Liver (tissue), 9 donors: ENCODE data around the gene DDR2. TPM values are rescaled to one million over a fixed set of nuclear protein-coding genes. Genes with fewer than 3 reads are reported as not detected.
A peak's percentile ranks its signal among the peaks of the same experiment; 100 is the strongest.

ENCODE experiments used
- DNase-seq: peaks from one replicate; pipeline ENCODE4 v3.0.0-alpha.2; 2017; ENCODE audit warnings: low spot score
- H3K27ac ChIP-seq, 2 donors: one replicate each; pipeline ENCODE4 v1.7.0; 2013; ENCODE audit warnings: inconsistent platforms in 2 of 2, low read length in 2 of 2, control low read depth in 1 of 2, low read depth in 1 of 2, mild to moderate bottlenecking in 1 of 2
- H3K27me3 ChIP-seq, 4 donors: one replicate each; pipeline versions ENCODE4 v1.6.1 to v1.7.0; 2013; ENCODE audit warnings: low read length in 3 of 4, inconsistent platforms in 1 of 4, mild to moderate bottlenecking in 1 of 4, moderate library complexity in 1 of 4; ENCODE audit not compliant: control insufficient read depth in 4 of 4, insufficient read depth in 4 of 4
- H3K36me3 ChIP-seq, 4 donors: one replicate each; pipeline versions ENCODE4 v1.6.1 to v1.7.0; 2013; ENCODE audit warnings: low read length in 3 of 4, mild to moderate bottlenecking in 3 of 4, low read depth in 1 of 4, moderate library complexity in 1 of 4; ENCODE audit not compliant: control insufficient read depth in 4 of 4, insufficient read depth in 3 of 4
- H3K4me1 ChIP-seq, 4 donors: one replicate each; pipeline versions ENCODE4 v1.6.1 to v1.7.0; 2013; ENCODE audit warnings: low read length in 3 of 4, mild to moderate bottlenecking in 3 of 4, moderate library complexity in 1 of 4; ENCODE audit not compliant: control insufficient read depth in 4 of 4, insufficient read depth in 4 of 4
- H3K4me3 ChIP-seq, 3 donors: one replicate each; pipeline versions ENCODE4 v1.6.1 to v1.7.0; 2013; ENCODE audit warnings: low read length in 3 of 3, control low read depth in 1 of 3, low read depth in 1 of 3, mild to moderate bottlenecking in 1 of 3
- H3K9ac ChIP-seq, 2 donors: one replicate each; pipeline ENCODE4 v1.7.0; 2013; ENCODE audit warnings: low read length in 2 of 2, mild to moderate bottlenecking in 2 of 2, moderate library complexity in 2 of 2, control low read depth in 1 of 2, low read depth in 1 of 2
- H3K9me3 ChIP-seq, 4 donors: one replicate each; pipeline versions ENCODE4 v1.6.1 to v1.7.0; 2013; ENCODE audit warnings: low read length in 3 of 4; ENCODE audit not compliant: control insufficient read depth in 4 of 4
- EGR1 ChIP-seq, 2 donors: IDR thresholded peaks; 2 replicates each; pipeline ENCODE4 v1.6.1; 2016 to 2018; ENCODE audit warnings: antibody characterized with exemption in 2 of 2, low read depth in 2 of 2
- FOXA2 ChIP-seq: IDR thresholded peaks from 2 replicates; pipeline ENCODE4 v1.6.1; 2016; ENCODE audit warnings: antibody characterized with exemption
- GABPA ChIP-seq, 2 donors: IDR thresholded peaks in 1 of 2; conservative IDR thresholded peaks in 1 of 2; 2 replicates each; pipeline ENCODE4 v1.6.1; 2016; ENCODE audit warnings: antibody characterized with exemption in 2 of 2, mild to moderate bottlenecking in 1 of 2, moderate library complexity in 1 of 2
- HNF4A ChIP-seq, 2 donors: conservative IDR thresholded peaks; 2 replicates each; pipeline ENCODE4 v1.6.1; 2016; ENCODE audit warnings: antibody characterized with exemption in 2 of 2, mild to moderate bottlenecking in 2 of 2
- HNF4G ChIP-seq: IDR thresholded peaks from 2 replicates; pipeline ENCODE4 v1.6.1; 2016; ENCODE audit warnings: antibody characterized with exemption
- JUND ChIP-seq, 2 donors: IDR thresholded peaks; 2 replicates each; pipeline ENCODE4 v1.6.1; 2016; ENCODE audit warnings: antibody characterized with exemption in 2 of 2
- RAD21 ChIP-seq, 2 donors: IDR thresholded peaks; 2 replicates each; pipeline ENCODE4 v1.6.1; 2016; ENCODE audit warnings: antibody characterized with exemption in 2 of 2, mild to moderate bottlenecking in 2 of 2
- RXRA ChIP-seq, 2 donors: IDR thresholded peaks; 2 replicates each; pipeline ENCODE4 v1.6.1; 2017 to 2018; ENCODE audit warnings: antibody characterized with exemption in 2 of 2, mild to moderate bottlenecking in 1 of 2
- SP1 ChIP-seq: IDR thresholded peaks from 2 replicates; pipeline ENCODE4 v1.6.1; 2018; ENCODE audit warnings: antibody characterized with exemption, mild to moderate bottlenecking
- TAF1 ChIP-seq: conservative IDR thresholded peaks from 2 replicates; pipeline ENCODE4 v1.6.1; 2016; ENCODE audit warnings: antibody characterized with exemption, mild to moderate bottlenecking
- YY1 ChIP-seq: IDR thresholded peaks from 2 replicates; pipeline ENCODE4 v1.6.1; 2016; ENCODE audit warnings: antibody characterized with exemption, mild to moderate bottlenecking
- WGBS: extraction: QIAGEN DNeasy Blood & Tissue Kit; methylation state at CpG from one replicate; pipeline ENCODE4 v1.1.7; 2013; 5-methylcytosine and 5-hydroxymethylcytosine counted together
- polyA plus RNA-seq, 2 donors: library from polyadenylated mRNA; stranded (reverse) in 1 of 2; unstranded in 1 of 2; fragments of 200-250 nt in 1 of 2; fragments of >200 nt in 1 of 2; fragmentation: Nextera tagmentation in 1 of 2; extraction: Ambion mirVana in 1 of 2; gene quantifications; one replicate each; pipeline versions ENCODE4 v1.2.1 to v1.2.3, GENCODE V29; 2013 to 2015
- total RNA-seq, 2 donors: library from RNA; depleted of rRNA; stranded (reverse); fragments of >200 nt; gene quantifications; one replicate each; pipeline ENCODE4 v1.2.3, GENCODE V29; 2014
- TF ChIP-seq, protein P1 (sequence below): IDR thresholded peaks from 2 replicates; pipeline ENCODE4 v1.6.1; 2016; ENCODE audit warnings: antibody characterized with exemption
- TF ChIP-seq, protein P2 (sequence below): IDR thresholded peaks from 2 replicates; pipeline ENCODE4 v1.6.1; 2016; ENCODE audit warnings: antibody characterized with exemption
- TF ChIP-seq, protein P3 (sequence below): fragments of 150-350 bp; IDR thresholded peaks from 2 replicates; pipeline ENCODE4 v1.5.1; 2017; ENCODE audit warnings: improper control_type of control experiment, low read depth, low read length; ENCODE audit not compliant: missing input control
- TF ChIP-seq, protein P4 (sequence below): IDR thresholded peaks from 2 replicates; pipeline ENCODE4 v1.6.1; 2016; ENCODE audit warnings: antibody characterized with exemption
- donor health status: healthy.
- donor health status: healthy.
- donor health status: healthy.
- donor health status: healthy.
- donor health status: healthy.

The DDR2 gene
- total and polyA plus RNA-seq, 4 donors, result 1.2 to 6.4 (median 2.1) TPM

DNA sequence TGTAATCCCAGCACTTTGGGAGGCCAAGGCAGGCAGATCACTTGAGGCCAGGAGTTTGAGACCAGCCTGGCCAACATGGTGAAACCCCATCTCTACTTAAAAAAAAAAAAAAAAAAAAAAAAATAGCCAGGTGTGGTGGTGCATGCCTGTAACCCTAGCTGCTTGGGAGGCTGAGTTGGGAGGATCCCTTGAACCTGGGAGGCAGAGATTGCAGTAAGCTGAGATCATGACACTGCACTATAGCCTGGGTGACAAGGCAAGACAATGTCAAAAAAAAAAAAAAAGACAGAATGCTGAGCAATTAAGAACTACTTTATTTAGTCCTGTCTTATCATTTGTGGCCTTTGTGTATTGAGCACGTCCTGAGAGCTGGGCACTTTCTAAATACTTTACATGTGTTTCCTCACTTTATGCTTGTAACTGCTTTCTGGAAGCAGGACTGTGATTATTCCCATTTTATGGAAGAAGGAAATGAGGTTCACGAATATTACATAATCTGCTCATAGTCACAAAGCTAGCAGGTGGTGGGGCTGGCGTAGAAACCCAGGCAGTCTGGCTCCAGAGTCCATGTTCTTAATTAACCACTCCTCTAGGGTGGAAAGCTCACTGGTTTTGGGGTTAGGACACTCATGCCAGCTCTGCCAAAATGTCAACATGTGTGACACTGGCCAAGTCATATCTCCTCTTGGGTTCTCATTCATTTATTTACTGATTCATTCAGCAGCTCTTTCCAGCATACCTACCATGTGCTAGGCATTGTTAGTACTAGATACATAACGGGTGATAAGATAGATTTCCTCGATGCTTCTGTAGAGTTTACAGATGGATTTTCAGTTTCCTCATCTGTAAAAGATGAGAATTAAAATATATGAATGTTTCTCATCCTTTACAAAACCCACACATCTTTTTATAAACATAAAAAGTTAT is 57.7 kb downstream of the DDR2 start:
- no peak for DNase-seq
- Histone ChIP-seq H3K27ac (peak overlapping the region; percentile 38 to 68), H3K4me1 (peaks cover 2 to 15% (median 13%) of the 10 kb centered on the region in 4 donors), H3K36me3 (no peaks in the 10 kb centered on the region), H3K9ac (no peak overlapping the region), H3K4me3 (no peak overlapping the region), H3K27me3 (no peaks in the 10 kb centered on the region), H3K9me3 (no peaks in the 10 kb centered on the region)
- WGBS, result 38% methylated on average over 5 of the region's 5 CpGs
- TF ChIP-seq, protein P1, sequence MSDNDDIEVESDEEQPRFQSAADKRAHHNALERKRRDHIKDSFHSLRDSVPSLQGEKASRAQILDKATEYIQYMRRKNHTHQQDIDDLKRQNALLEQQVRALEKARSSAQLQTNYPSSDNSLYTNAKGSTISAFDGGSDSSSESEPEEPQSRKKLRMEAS, result peak; percentile 83
- peak; percentile 85 to 91 for TF ChIP-seq HNF4A (conservative IDR thresholded peaks at IDR 0.05)
- TF ChIP-seq SP1, result peak; percentile 85
- TF ChIP-seq TAF1, result no peak
- TF ChIP-seq, protein P2, sequence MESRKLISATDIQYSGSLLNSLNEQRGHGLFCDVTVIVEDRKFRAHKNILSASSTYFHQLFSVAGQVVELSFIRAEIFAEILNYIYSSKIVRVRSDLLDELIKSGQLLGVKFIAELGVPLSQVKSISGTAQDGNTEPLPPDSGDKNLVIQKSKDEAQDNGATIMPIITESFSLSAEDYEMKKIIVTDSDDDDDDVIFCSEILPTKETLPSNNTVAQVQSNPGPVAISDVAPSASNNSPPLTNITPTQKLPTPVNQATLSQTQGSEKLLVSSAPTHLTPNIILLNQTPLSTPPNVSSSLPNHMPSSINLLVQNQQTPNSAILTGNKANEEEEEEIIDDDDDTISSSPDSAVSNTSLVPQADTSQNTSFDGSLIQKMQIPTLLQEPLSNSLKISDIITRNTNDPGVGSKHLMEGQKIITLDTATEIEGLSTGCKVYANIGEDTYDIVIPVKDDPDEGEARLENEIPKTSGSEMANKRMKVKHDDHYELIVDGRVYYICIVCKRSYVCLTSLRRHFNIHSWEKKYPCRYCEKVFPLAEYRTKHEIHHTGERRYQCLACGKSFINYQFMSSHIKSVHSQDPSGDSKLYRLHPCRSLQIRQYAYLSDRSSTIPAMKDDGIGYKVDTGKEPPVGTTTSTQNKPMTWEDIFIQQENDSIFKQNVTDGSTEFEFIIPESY, result peak; percentile 73
- TF ChIP-seq FOXA2, result peak; percentile 87
- TF ChIP-seq, protein P3, sequence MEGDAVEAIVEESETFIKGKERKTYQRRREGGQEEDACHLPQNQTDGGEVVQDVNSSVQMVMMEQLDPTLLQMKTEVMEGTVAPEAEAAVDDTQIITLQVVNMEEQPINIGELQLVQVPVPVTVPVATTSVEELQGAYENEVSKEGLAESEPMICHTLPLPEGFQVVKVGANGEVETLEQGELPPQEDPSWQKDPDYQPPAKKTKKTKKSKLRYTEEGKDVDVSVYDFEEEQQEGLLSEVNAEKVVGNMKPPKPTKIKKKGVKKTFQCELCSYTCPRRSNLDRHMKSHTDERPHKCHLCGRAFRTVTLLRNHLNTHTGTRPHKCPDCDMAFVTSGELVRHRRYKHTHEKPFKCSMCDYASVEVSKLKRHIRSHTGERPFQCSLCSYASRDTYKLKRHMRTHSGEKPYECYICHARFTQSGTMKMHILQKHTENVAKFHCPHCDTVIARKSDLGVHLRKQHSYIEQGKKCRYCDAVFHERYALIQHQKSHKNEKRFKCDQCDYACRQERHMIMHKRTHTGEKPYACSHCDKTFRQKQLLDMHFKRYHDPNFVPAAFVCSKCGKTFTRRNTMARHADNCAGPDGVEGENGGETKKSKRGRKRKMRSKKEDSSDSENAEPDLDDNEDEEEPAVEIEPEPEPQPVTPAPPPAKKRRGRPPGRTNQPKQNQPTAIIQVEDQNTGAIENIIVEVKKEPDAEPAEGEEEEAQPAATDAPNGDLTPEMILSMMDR, result no peak
- TF ChIP-seq RAD21 (IDR thresholded peaks at IDR 0.05), result peak in 1 of 2 donors; percentile 53
- TF ChIP-seq YY1, result no peak
- TF ChIP-seq HNF4G, result peak; percentile 56
- TF ChIP-seq, protein P4, sequence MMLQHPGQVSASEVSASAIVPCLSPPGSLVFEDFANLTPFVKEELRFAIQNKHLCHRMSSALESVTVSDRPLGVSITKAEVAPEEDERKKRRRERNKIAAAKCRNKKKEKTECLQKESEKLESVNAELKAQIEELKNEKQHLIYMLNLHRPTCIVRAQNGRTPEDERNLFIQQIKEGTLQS, result peak; percentile 25
- TF ChIP-seq EGR1 (IDR thresholded peaks at IDR 0.05; ENCODE audit: low read depth in 2 of 2), result peak in 1 of 2 donors; percentile 14
- peak; percentile 30 to 31 for TF ChIP-seq JUND (IDR thresholded peaks at IDR 0.05)
- peak; percentile 85 for TF ChIP-seq RXRA (IDR thresholded peaks at IDR 0.05)

DNA sequence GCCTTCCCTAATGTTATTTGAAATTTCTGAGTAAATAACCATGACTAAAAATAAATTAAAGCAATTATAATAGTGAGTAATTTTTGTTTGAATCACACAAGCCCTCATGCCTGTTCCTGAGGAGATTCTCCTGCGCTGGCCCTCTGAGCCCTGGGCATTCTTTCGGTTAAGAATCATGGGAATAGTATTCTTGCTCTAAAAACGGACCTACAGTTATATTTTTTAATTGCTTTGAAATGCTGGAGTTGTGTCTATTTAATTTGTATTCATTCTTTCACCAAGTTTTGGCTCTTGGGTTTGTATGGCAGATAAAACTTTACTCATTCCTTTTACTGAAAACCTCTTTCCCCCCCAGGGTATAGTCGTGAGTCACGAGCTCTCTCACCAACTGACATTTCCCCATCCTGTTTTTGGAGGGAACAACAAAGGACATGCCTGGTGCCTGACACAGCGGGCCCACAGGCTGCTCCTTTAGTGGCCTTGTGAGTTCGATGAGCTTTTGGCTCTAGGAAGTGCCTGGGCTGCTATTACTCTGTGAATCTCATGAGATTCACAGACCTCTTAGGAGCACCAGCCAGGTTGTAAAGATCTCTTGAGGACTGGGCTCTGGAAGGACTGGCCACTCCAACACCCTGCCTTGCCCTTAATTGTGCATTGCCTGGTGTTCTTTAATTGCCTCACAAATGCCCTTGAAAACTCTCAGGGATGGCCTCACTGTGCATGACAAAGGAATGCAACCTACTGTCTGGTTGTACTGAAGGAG is 58.6 kb downstream of the DDR2 start:
- Histone ChIP-seq H3K4me1 (peaks cover 2 to 15% (median 13%) of the 10 kb centered on the region in 4 donors), H3K9ac (no peak overlapping the region), H3K9me3 (no peaks in the 10 kb centered on the region), H3K27ac (peak overlapping the region in 1 of 2 donors; percentile 68), H3K27me3 (no peaks in the 10 kb centered on the region), H3K36me3 (no peaks in the 10 kb centered on the region), H3K4me3 (no peak overlapping the region)
- 67% methylated on average over 7 of the region's 7 CpGs for WGBS
- DNase-seq, result no peak
- no peak for TF ChIP-seq FOXA2
- no peak for TF ChIP-seq GABPA (IDR thresholded peaks at IDR 0.05 in 1 of 2, conservative IDR thresholded peaks at IDR 0.05 in 1 of 2)
- TF ChIP-seq, protein P3, result no peak
- no peak for TF ChIP-seq SP1
- TF ChIP-seq, protein P1, result no peak
- no peak for TF ChIP-seq JUND (IDR thresholded peaks at IDR 0.05)
- no peak for TF ChIP-seq HNF4A (conservative IDR thresholded peaks at IDR 0.05)
